PC-3 (cell line): ENCODE results near the gene RAD23B.

Experiments used
- EZH2 ChIP-seq: fragments of 300-600 bp; sonication (generic); IDR thresholded peaks from one replicate; pipeline ENCODE4 v1.6.1; 2017; ENCODE audit warnings: antibody characterized with exemption, mild to moderate bottlenecking, low read length; ENCODE audit not compliant: unreplicated experiment
- EZH2phosphoT487 ChIP-seq: fragments of 300-600 bp; sonication (generic); IDR thresholded peaks from 2 replicates; pipeline ENCODE4 v1.6.1; 2018; ENCODE audit warnings: mild to moderate bottlenecking, antibody characterized with exemption, low read length, borderline replicate concordance

DNA sequence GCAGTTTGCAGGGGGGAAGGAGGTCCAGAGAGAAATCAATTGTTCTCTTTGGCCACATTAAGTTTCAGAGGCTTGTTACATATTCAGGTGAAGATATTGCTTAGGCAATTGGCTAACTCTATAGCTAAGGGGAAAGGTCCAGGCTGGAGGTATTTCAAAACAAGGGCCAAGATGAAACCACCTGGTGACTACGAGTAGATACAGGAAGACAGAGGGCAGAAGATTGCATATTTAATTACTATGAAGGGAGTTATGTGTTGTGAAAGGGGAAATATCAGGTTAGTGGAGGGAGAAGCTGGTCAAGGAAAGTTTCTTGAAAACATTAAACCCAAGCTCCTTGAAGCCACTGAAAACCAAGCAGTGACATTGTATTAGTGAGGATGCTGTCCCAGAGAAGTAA, 1.9 kb upstream of the RAD23B start:
- TF ChIP-seq EZH2 (no peak), EZH2phosphoT487 (no peak)
